ENCODE data around the gene TMEM258. TPM values are rescaled to one million over a fixed set of nuclear protein-coding genes. Genes with fewer than 3 reads are reported as not detected.

TMEM258 gene
- total RNA-seq, 1 experiment from 2014 or later: 201 TPM

- H3K4me3 Mint-ChIP-seq: no peak overlapping the region
Measured at GRCh38 chr11:61742391-61742790, 50.0 kb downstream of the TMEM258 start.

More at GRCh38 chr11:61742391-61742790, 50.0 kb downstream of the TMEM258 start:
- Histone ChIP-seq H3K18ac (ENCODE audit: insufficient read length, low read depth, low read length) (no peak overlapping the region), H3K79me1 (ENCODE audit: insufficient read depth, low read depth, low read length, poor library complexity, severe bottlenecking) (no peaks in the 10 kb centered on the region), H2BK20ac (ENCODE audit: low read depth, low read length, poor library complexity, severe bottlenecking) (no peak overlapping the region), H3K79me2 (ENCODE audit: insufficient read depth, low read length) (no peaks in the 10 kb centered on the region), H2AK5ac (ENCODE audit: insufficient read length, low read length) (no peak overlapping the region), H3K23ac (ENCODE audit: insufficient read length, low read depth, low read length) (no peak overlapping the region), H4K8ac (replicated peaks; ENCODE audit: insufficient read length, low read depth, low read length) (no peak overlapping the region), H3K4me2 (ENCODE audit: insufficient read depth, insufficient read length, low read length) (no peak overlapping the region), H2BK12ac (ENCODE audit: insufficient read length, low read depth, low read length) (no peak overlapping the region), H2BK15ac (ENCODE audit: low read depth, low read length) (no peak overlapping the region), H3K9me3 (ENCODE audit: control insufficient read depth, low read depth, low read length) (no peaks in the 10 kb centered on the region), H4K20me1 (ENCODE audit: control insufficient read depth, insufficient read depth, insufficient read length) (no peaks in the 10 kb centered on the region), H3K9ac (ENCODE audit: extremely low read depth, insufficient read length, low read length) (no peak overlapping the region), H3K14ac (ENCODE audit: insufficient read depth, low read length) (no peak overlapping the region), H3K27ac (ENCODE audit: insufficient read length, low read depth, low read length) (no peak overlapping the region), H4K91ac (ENCODE audit: insufficient read length, low read depth, low read length) (no peak overlapping the region), H4K5ac (ENCODE audit: insufficient read length, low read depth, low read length) (no peak overlapping the region), H3K23me2 (ENCODE audit: insufficient read length, low read depth, low read length, poor library complexity, severe bottlenecking) (no peaks in the 10 kb centered on the region), H3T11ph (ENCODE audit: low read length) (no peak overlapping the region), H2AFZ (ENCODE audit: low read length) (no peak overlapping the region), H3K56ac (ENCODE audit: insufficient read length, low read depth, low read length) (no peak overlapping the region), H3K4ac (ENCODE audit: low read depth, low read length) (no peak overlapping the region), H2BK5ac (ENCODE audit: insufficient read length, low read length) (no peak overlapping the region), H2BK120ac (ENCODE audit: low read depth, low read length, poor library complexity, severe bottlenecking) (no peak overlapping the region), H3K4me1 (ENCODE audit: insufficient read depth, low read length) (no peaks in the 10 kb centered on the region), H3K27me3 (ENCODE audit: insufficient read depth, low read length) (no peaks in the 10 kb centered on the region)
- no peak overlapping the region for H3K27ac Mint-ChIP-seq
- H3K27me3 Mint-ChIP-seq (ENCODE audit: low read depth): no peaks in the 10 kb centered on the region; the same call in 1 of the 2 replicates
- no CpG with 5 or more reads among the region's 7 CpGs for WGBS (ENCODE audit: extremely low coverage, insufficient read length, low lambda C conversion rate)
- H3K4me1 Mint-ChIP-seq: peaks cover 6 to 18% of the 10 kb centered on the region in 2 experiments; a peak in 3 of 4 replicates
- no peaks in the 10 kb centered on the region; a peak in 1 of 5 replicates for H3K9me3 Mint-ChIP-seq
- no peak for DNase-seq
- TF ChIP-seq CTCF (conservative IDR thresholded peaks at IDR 0.05): no peak
- peaks cover 8 to 31% (median 12%) of the 10 kb centered on the region in 3 experiments; a peak in 6 of 7 replicates for H3K36me3 Mint-ChIP-seq (ENCODE audit: insufficient read depth in 1 of 3, low read depth in 3 of 3)
